HG02642 (cell line): ENCODE results near the gene TMEM145.

Source experiments
- ATAC-seq: cut with Tn5 transposase; IDR thresholded peaks from one replicate; pipeline ENCODE4 v1.9.1; 2021; ENCODE audit warnings: mild to moderate bottlenecking; ENCODE audit not compliant: unreplicated experiment, poor library complexity

Gene TMEM145

DNA sequence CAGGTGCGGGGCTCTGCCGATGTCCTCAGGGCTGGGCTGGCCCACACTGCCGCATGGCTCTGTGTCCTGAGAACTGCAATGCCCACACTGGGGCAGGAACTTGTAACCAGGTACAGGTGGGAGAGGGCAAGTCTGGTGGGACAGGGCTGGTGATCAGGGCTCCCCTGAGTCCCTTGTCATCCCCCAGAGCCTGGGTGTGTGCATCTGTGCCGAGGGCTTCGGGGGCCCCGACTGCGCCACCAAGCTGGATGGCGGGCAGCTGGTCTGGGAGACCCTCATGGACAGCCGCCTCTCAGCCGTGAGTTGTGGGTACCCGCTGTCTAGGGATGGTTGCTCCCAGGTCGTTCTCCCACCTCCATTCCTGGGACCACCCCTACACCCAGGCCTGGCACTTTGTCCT, 42.8 kb downstream of the TMEM145 start:
- no peak for ATAC-seq

DNA sequence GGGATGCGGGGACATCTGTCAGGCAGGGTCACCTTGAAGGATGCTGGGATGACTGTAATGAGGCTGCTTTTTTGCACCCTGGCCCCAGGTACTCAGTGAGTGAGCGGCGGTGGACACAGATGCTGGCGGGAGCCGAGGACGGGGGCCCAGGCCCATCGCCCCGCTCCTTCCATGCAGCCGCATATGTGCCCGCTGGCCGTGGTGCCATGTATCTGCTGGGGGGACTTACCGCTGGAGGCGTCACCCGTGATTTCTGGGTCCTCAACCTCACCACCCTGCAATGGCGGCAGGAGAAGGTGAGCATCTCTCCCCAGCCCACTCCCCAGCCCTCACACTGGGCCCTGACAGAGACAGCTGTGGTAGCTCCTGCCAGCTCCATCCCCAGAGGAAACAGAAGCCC, 43.6 kb downstream of the TMEM145 start:
- ATAC-seq: no peak

DNA sequence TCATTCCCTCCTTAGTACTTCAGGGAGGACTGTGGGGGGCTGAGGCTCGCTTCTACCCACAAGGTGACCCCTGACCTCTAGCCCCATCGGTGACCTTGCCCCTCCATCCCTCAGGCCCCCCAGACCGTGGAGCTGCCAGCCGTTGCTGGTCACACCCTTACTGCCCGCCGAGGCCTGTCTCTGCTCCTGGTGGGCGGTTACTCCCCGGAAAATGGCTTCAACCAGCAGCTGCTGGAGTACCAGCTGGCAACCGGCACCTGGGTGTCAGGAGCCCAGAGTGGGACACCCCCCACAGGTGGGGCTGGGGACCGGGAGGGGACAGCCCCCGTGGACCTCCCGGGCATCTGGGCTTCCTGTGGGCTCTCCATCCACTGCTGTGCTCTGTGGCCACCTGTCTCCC, 44.2 kb downstream of the TMEM145 start:
- ATAC-seq: no peak

DNA sequence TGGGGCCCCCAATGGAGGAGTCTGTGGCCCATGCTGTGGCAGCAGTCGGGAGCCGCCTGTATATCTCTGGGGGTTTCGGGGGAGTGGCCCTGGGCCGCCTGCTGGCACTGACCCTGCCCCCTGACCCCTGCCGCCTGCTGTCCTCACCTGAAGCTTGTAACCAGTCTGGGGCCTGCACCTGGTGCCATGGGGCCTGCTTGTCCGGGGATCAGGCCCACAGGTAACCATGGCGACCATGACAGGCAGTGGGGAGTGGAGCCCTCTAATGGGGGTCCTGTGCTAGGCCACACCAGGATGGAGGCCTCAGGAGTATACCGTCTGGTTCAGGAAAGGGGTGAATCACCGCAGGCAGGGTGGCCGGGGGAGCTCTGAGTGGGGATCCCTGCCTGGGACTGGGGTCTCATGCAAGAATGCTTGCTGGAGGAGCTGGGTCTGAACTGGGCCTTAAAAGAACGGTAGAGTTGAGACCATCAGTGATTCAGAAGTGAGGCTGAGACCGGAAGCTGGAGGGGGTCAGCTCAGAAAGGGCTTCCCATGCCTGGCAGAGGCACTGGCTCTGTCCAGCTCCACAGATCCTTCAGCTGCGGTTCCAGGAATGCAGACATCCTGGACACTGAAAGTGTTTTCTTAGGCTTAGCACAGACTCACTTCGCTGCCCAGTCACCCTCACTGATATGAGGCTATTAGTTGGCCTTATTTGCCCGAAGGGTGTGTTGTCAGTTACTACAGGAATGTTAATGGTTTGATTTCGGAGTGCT, 47.9 kb downstream of the TMEM145 start:
- no peak for ATAC-seq

DNA sequence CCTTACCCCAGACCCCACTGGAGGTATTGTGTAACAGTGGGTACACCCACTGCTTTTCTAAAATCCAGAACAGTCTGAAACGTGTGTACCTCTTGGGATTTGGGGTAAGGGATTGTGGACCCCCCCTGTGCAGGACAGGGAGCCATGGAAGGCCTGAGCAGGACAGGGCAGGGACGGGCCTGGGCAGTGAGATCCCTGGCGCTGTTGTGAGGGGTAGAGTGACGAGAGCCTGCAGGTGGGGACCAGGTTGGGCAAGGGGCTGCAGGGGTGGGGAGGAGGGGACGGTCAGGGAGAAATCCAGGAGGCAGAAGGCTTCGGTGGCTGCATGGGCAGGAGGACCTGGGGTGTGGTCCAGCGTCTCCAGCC, 48.4 kb downstream of the TMEM145 start:
- ATAC-seq: no peak

DNA sequence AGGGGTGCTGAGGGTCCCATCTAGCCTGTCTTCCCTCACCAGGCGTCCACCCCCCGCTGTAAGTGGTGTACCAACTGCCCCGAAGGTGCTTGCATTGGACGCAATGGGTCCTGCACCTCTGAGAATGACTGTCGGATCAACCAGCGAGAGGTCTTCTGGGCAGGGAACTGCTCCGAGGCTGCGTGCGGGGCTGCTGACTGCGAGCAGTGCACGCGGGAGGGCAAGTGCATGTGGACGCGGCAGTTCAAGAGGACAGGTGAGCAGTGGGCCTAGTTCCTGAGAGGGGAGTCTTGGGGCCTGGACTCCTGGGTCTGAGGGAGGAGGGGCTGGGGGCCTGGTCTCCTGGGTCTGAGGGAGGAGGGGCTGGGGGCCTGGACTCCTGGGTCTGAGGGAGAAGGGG, 49.2 kb downstream of the TMEM145 start:
- no peak for ATAC-seq

DNA sequence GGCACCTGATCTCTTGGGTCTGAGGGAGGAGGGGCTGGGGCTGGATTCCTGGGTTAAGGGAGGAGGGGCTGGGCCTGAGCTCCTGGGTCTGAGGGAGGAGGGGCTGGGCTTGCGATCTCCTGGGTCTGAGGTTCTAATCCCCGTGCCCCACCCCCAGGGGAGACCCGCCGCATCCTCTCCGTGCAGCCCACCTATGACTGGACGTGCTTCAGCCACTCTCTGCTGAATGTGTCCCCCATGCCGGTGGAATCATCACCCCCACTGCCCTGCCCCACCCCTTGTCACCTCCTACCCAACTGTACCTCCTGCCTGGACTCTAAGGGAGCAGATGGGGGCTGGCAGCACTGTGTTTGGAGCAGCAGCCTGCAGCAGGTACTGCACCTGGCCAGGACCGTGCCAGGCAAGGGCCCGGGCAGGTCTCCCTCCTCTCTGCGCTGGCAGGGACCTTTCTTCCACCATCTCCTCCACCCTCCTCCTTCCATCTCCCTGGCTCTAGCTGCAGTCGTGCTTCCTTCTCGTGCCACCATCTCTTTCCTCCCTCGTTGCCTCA, 49.9 kb downstream of the TMEM145 start:
- ATAC-seq: no peak

DNA sequence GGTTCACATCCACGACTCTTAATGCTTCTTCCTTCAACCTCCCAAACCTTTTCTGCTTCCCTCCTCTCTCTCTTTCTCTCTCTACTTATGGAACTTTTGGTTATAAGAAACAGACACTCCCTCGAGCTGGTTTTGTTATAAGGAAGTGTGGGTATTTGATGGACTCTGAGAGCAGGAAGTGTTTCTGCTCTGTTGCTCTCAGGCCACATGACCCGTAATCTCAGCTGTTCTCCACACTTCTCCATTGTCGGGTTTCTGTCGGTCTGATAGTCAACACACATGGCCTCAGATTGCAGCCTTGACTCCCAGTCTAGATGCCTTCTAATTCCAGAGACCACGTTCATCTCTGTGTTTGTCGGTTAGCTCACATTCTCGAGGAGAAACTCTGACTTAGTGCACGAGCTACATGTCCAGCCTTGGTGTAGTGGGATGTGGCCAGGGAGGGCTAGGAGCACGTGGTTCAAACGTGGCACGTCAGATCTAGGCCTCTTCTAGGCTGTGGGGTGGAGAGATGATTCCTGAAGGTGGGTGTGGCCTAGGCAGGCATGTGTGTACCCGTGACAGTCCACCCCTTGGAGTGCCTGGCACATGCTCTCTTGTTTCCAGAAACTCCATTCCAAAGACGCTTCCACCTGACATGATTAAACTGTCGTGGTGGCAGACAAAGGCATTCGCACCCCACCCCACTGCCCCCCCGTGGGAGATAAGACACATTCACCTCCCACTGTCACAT, 50.7 kb downstream of the TMEM145 start:
- ATAC-seq: no peak

DNA sequence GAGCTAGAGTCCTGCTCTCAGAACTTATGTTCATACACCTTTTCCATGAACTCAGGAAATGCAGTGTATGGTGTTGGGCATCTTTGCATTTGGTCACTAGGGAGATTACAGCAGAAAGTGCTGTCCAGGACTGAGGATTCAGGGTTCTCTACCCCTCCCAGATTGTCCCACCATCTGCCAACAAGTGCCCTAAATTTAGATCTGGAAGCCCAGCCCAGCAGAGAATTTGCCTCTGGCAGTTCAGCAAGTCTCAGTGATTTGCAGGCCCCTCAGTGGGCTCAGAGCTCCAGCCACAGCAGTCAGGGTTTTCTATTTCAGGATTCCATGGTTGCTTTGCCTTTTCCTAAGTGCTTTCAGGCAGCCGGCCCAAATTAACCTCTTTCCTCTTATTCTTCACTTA, 53.6 kb downstream of the TMEM145 start:
- ATAC-seq: no peak

DNA sequence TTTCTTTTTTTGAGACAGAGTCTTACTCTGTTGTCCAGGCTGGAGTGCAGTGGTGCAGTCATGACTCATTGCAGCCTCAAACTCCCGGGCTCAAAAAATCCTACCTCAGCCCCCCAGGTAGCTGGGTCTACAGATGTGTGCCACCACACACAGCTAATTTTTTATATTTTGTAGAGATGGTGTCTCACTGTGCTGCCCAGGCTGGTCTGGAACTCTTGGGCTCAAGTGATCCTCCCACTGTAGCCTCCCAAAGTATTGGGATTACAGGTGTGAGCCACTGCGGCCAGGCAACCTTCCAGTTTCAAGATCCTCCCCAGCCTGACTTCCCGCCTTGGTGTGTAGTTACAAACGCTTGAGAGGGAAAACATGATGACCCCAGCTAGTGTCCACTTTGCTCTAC, 54.8 kb downstream of the TMEM145 start:
- no peak for ATAC-seq

DNA sequence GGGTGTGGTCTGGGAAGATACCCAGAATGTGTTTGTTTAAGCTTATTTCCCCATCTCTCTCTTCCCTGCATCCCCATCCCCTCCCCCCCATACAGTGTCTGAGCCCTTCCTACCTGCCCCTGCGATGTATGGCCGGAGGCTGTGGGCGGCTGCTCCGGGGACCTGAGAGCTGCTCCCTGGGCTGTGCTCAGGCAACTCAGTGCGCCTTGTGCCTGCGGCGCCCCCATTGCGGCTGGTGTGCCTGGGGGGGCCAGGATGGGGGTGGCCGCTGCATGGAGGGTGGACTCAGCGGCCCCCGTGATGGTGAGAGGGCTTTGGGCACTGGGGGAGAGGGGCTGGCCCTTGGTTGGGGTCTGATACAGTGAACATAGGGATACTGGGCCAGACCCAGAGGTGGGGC, 55.3 kb downstream of the TMEM145 start:
- no peak for ATAC-seq

DNA sequence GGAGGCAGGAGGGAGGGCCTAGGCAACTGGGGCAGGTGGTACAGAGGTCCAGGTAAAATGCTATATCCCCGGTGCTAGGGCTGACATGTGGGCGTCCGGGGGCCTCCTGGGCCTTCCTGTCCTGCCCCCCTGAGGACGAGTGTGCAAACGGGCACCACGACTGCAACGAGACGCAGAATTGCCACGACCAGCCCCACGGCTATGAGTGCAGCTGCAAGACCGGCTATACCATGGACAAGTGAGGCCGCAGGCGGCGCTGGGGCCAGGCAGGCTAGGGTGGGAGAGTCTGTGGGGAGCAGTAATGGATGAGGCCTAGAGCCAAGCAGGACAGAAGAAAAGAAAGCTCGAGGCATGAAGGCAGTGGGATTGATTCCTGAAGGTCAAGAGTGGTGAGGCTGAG, 55.7 kb downstream of the TMEM145 start:
- no peak for ATAC-seq

DNA sequence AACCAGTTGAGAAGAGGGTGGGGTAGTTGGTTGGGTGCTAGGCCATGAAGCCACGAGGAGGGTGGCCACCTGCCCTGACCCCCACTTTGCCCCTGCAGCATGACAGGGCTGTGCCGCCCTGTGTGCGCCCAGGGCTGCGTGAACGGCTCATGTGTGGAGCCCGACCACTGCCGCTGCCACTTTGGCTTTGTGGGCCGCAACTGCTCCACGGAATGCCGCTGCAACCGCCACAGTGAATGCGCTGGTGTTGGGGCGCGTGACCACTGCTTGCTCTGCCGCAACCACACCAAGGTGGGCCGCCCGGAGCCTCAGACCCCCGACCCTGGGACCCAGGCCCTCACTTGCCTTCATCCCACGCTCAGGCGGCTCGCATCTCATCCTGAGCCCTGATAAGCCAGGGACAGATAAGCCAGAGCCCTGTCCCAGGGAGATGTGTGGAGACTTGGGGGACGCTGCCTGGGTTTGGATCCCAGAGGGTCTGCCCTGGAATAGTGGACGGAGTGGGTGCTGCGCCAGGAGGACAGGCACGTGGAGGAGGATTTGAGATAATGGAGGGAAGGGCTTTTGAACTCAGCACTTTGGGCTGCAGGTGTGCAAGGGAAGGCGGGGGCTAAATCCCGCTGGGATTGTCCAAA, 56.4 kb downstream of the TMEM145 start:
- ATAC-seq: no peak

DNA sequence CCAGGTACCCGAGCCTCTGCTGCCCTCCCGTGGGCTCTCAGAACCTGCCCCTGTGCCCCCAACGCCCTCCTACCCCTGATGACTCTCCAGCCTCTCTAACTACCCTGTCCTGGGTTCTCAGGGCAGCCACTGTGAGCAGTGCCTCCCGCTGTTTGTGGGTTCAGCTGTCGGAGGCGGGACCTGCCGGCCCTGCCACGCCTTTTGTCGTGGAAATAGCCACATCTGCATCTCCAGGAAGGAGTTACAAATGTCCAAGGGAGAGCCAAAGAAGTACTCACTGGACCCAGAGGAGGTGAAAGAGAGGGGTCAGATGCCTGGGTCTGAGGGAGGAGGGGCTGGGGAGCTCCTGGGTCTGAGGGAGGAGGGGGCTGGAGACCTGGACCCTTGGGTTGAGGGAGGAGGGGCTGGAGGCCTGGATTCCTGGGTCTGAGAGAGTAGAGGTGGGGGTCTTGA, 57.0 kb downstream of the TMEM145 start:
- ATAC-seq: no peak

DNA sequence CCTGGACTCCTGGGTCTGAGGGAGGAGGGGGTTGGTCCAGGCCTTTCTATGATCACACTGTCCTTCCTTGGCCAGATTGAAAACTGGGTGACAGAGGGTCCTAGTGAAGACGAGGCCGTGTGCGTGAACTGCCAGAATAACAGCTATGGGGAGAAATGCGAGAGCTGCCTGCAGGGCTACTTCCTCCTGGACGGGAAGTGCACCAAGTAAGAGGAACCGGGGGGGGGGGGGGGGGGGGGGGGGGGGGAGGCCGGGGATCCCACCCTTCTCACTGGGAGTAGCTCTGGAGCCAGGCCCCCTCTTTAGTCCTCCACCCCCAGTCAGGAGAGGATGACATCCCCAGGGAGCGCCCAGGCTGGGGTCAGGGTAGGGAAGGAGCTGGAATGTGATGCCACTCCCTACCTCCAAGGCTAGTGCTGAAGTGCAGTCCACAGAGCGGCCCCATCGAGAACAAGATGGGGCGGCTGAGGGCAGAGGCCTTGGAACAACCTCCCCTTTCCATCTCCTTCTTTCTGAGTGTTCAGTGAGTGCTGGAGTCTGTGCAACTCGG, 57.6 kb downstream of the TMEM145 start:
- no peak for ATAC-seq
